ENCODE results near the gene IRF2.

Gene IRF2

GRCh38 chr4:184408021-184408683, 66.2 kb downstream of the IRF2 start:
- TF ChIP-seq MAX (IDR thresholded peaks at IDR 0.05; ENCODE audit: low read depth, low read length) = no peak
- TF ChIP-seq CTCF (IDR thresholded peaks at IDR 0.05; ENCODE audit: low read depth, low read length) = no peak
- no peak for DNase-seq (ENCODE audit: low read depth)
- no peak overlapping the region for H3K4me3 ChIP-seq (ENCODE audit: low read depth, low read length)

GRCh38 chr4:184406958-184407391, 67.4 kb downstream of the IRF2 start:
- H3K4me3 ChIP-seq (ENCODE audit: low read depth, low read length) = no peak overlapping the region
- TF ChIP-seq POLR2A (IDR thresholded peaks at IDR 0.05; ENCODE audit: extremely low read depth, insufficient read length) (no peak), CTCF (IDR thresholded peaks at IDR 0.05; ENCODE audit: low read depth, low read length) (no peak), MYC (IDR thresholded peaks at IDR 0.05; ENCODE audit: low read depth, low read length) (no peak), MAX (IDR thresholded peaks at IDR 0.05; ENCODE audit: low read depth, low read length) (no peak)
- DNase-seq (ENCODE audit: low read depth) = no peak

GRCh38 chr4:184404047-184404446, 70.3 kb downstream of the IRF2 start:
- H3K4me3 ChIP-seq (ENCODE audit: low read depth, low read length) = no peak overlapping the region
- no peak for DNase-seq (ENCODE audit: low read depth)
- TF ChIP-seq MAX (IDR thresholded peaks at IDR 0.05; ENCODE audit: low read depth, low read length) = no peak
- no peak for TF ChIP-seq POLR2A (IDR thresholded peaks at IDR 0.05; ENCODE audit: extremely low read depth, insufficient read length)
- TF ChIP-seq MYC (IDR thresholded peaks at IDR 0.05; ENCODE audit: low read depth, low read length) = no peak
- TF ChIP-seq CTCF (IDR thresholded peaks at IDR 0.05; ENCODE audit: low read depth, low read length) = no peak

- TF ChIP-seq CTCF (IDR thresholded peaks at IDR 0.05; ENCODE audit: low read depth, low read length) = no peak
- TF ChIP-seq MAX (IDR thresholded peaks at IDR 0.05; ENCODE audit: low read depth, low read length) = no peak
- no peak for TF ChIP-seq MYC (IDR thresholded peaks at IDR 0.05; ENCODE audit: low read depth, low read length)
- TF ChIP-seq POLR2A (IDR thresholded peaks at IDR 0.05; ENCODE audit: extremely low read depth, insufficient read length) = no peak
- no peak for DNase-seq (ENCODE audit: low read depth)
- H3K4me3 ChIP-seq (ENCODE audit: low read depth, low read length) = no peak overlapping the region
These were observed 71.0 kb downstream of the IRF2 start for GRCh38 chr4:184403384-184403781.

GRCh38 chr4:184402740-184403383, 71.5 kb downstream of the IRF2 start:
- no peak overlapping the region for H3K4me3 ChIP-seq (ENCODE audit: low read depth, low read length)
- no peak for DNase-seq (ENCODE audit: low read depth)
- TF ChIP-seq POLR2A (IDR thresholded peaks at IDR 0.05; ENCODE audit: extremely low read depth, insufficient read length) (no peak), CTCF (IDR thresholded peaks at IDR 0.05; ENCODE audit: low read depth, low read length) (no peak), MYC (IDR thresholded peaks at IDR 0.05; ENCODE audit: low read depth, low read length) (no peak), MAX (IDR thresholded peaks at IDR 0.05; ENCODE audit: low read depth, low read length) (no peak)
